Uterus (tissue), 4 donors: ENCODE measurements around the gene DUS2. TPM values are rescaled to one million over a fixed set of nuclear protein-coding genes. Genes with fewer than 3 reads are reported as not detected.
"Not testable (repeated sequence)": the region's sequence is repeated elsewhere in the genome, so short reads cannot be mapped to it uniquely, and the experiment has no call there.

ENCODE experiments used
- DNase-seq, 2 donors: peaks; one replicate each; pipeline ENCODE4 v3.0.0-alpha.2; 2019 to 2020
- H3K27ac ChIP-seq, 2 donors: fragments of 200-600 bp; sonication (generic); 1 replicate in 1 of 2; 2 replicates in 1 of 2; pipeline ENCODE4 v1.5.1; 2016 to 2018
- H3K27me3 ChIP-seq, 2 donors: fragments of 200-600 bp; sonication (generic); one replicate each; pipeline ENCODE4 v1.5.1; 2018 to 2019; ENCODE audit warnings: control low read depth in 1 of 2
- H3K36me3 ChIP-seq, 2 donors: fragments of 200-600 bp; sonication (generic); one replicate each; pipeline ENCODE4 v1.5.1; 2019; ENCODE audit warnings: control low read depth in 1 of 2
- H3K4me1 ChIP-seq, 2 donors: fragments of 200-600 bp; sonication (generic); one replicate each; pipeline ENCODE4 v1.5.1; 2018 to 2019; ENCODE audit warnings: control low read depth in 1 of 2
- H3K4me3 ChIP-seq, 2 donors: fragments of 200-600 bp; sonication (generic); 1 replicate in 1 of 2; 2 replicates in 1 of 2; pipeline ENCODE4 v1.5.1; 2018 to 2019; ENCODE audit warnings: mild to moderate bottlenecking in 1 of 2
- H3K9me3 ChIP-seq, 2 donors: fragments of 200-600 bp; sonication (generic); one replicate each; pipeline ENCODE4 v1.5.1; 2019; ENCODE audit warnings: control low read depth in 1 of 2
- CTCF ChIP-seq, 4 experiments: fragments of 200-600 bp in 2 of 4; fragments of 450-650 bp in 2 of 4; sonication (generic) in 2 of 4; IDR thresholded peaks; one replicate each; pipeline ENCODE4 v1.5.1; 2016 to 2019; ENCODE audit warnings: antibody characterized with exemption in 4 of 4, mild to moderate bottlenecking in 2 of 4, moderate library complexity in 1 of 4
- POLR2A ChIP-seq, 2 donors: fragments of 450-650 bp; IDR thresholded peaks; one replicate each; pipeline ENCODE4 v1.6.1; 2016; ENCODE audit warnings: antibody characterized with exemption in 2 of 2, mild to moderate bottlenecking in 1 of 2, moderate library complexity in 1 of 2
- intact Hi-C: fragments of 100-400 bp; cut with DNase I; formaldehyde crosslinking; loops from one replicate; pipeline ENCODE4 v1.15.1; 2023; ENCODE audit warnings: low total_unique reads
- total RNA-seq, 4 donors: library from RNA; depleted of rRNA in 3 of 4; stranded (reverse); fragments of >200 nt in 3 of 4; gene quantifications; one replicate each; pipeline versions ENCODE4 v1.1.0 to v1.2.4, GENCODE V29; 2014 to 2023
- donor health status: DM: yes; HTN: yes; CAD: no.

Gene DUS2
- total RNA-seq, 4 donors from 2014 or later = 2.0 to 18.4 (median 5.6) TPM

- DNase-seq = peak; percentile 72 to 77
- peak overlapping the region; percentile 45 to 74 for H3K27ac ChIP-seq
- intact Hi-C loops = no loop called here
- no peaks in the 10 kb centered on the region for H3K9me3 ChIP-seq
- peaks cover 0 to 11% of the 10 kb centered on the region in 2 donors for H3K4me1 ChIP-seq
- no peaks in the 10 kb centered on the region for H3K36me3 ChIP-seq
- peak overlapping the region; percentile 14 to 25 for H3K4me3 ChIP-seq
- no peaks in the 10 kb centered on the region for H3K27me3 ChIP-seq
- TF ChIP-seq POLR2A (IDR thresholded peaks at IDR 0.05) (peak in 1 of 2 donors; percentile 35), CTCF (IDR thresholded peaks at IDR 0.05) (peak; percentile 96 to 99 (median 97))
These were observed 29.7 kb upstream of the DUS2 start for GRCh38 chr16:67993207-67994039.

GRCh38 chr16:67994040-67994408, 29.1 kb upstream of the DUS2 start:
- H3K4me3 ChIP-seq, H3K9me3 ChIP-seq, H3K27me3 ChIP-seq, intact Hi-C loops, DNase-seq, H3K36me3 ChIP-seq: not testable (repeated sequence)
- Histone ChIP-seq H3K27ac (peak overlapping the region; percentile 45 to 74), H3K4me1 (peaks cover 0 to 11% of the 10 kb centered on the region in 2 donors)

GRCh38 chr16:67995423-67995822, 27.7 kb upstream of the DUS2 start:
- no peak overlapping the region for H3K4me3 ChIP-seq
- H3K36me3 ChIP-seq = no peaks in the 10 kb centered on the region
- DNase-seq = no peak
- intact Hi-C loops = no loop called here
- TF ChIP-seq CTCF (IDR thresholded peaks at IDR 0.05) = no peak
- TF ChIP-seq POLR2A (IDR thresholded peaks at IDR 0.05) = no peak
- H3K4me1 ChIP-seq = peaks cover 0 to 11% of the 10 kb centered on the region in 2 donors
- no peaks in the 10 kb centered on the region for H3K9me3 ChIP-seq
- no peaks in the 10 kb centered on the region for H3K27me3 ChIP-seq
- no peak overlapping the region for H3K27ac ChIP-seq

GRCh38 chr16:67996666-67997065, 26.4 kb upstream of the DUS2 start:
- DNase-seq = no peak
- intact Hi-C loops = no loop called here
- Histone ChIP-seq H3K36me3 (no peaks in the 10 kb centered on the region), H3K4me1 (peaks cover 0 to 11% of the 10 kb centered on the region in 2 donors), H3K27me3 (no peaks in the 10 kb centered on the region), H3K4me3 (no peak overlapping the region), H3K9me3 (no peaks in the 10 kb centered on the region), H3K27ac (no peak overlapping the region)
- TF ChIP-seq CTCF (IDR thresholded peaks at IDR 0.05) (no peak), POLR2A (IDR thresholded peaks at IDR 0.05) (no peak)

GRCh38 chr16:67998231-67998778, 24.8 kb upstream of the DUS2 start:
- H3K4me1 ChIP-seq, H3K9me3 ChIP-seq, H3K4me3 ChIP-seq, DNase-seq, H3K27me3 ChIP-seq, H3K36me3 ChIP-seq, H3K27ac ChIP-seq, intact Hi-C loops: not testable (repeated sequence)

- peak within 1 kb of the TSS in 1 of 2 donors; percentile 34 for H3K27ac ChIP-seq
- intact Hi-C loops, H3K36me3 ChIP-seq, H3K9me3 ChIP-seq, H3K27me3 ChIP-seq, H3K4me3 ChIP-seq, DNase-seq, H3K4me1 ChIP-seq: not testable (repeated sequence)
These were observed 24.1 kb upstream of the DUS2 start, which contains the start of gene DPEP2 for GRCh38 chr16:67998779-67999688. DPEP2 (minus strand) TSS chr16:67999484; CDS start chr16:67993212, 6,272 bp downstream.
